GM19455 (cell line): ENCODE results near the gene OR4D6.
"Not testable (repeated sequence)": the region's sequence is repeated elsewhere in the genome, so short reads cannot be mapped to it uniquely, and the experiment has no call there.

Source experiments
- ATAC-seq: cut with Tn5 transposase; IDR thresholded peaks from one replicate; pipeline ENCODE4 v1.9.1; 2021; ENCODE audit not compliant: unreplicated experiment

The OR4D6 gene

GRCh38 chr11:59456661-59457060, at the start of gene OR4D6:
OR4D6 (plus strand) TSS chr11:59456961; CDS start chr11:59456961, 0 bp downstream.
- ATAC-seq: no peak

- ATAC-seq: no peak
These were observed 43.1 kb upstream of the OR4D6 start for GRCh38 chr11:59413646-59414045.

GRCh38 chr11:59415111-59415510, 41.6 kb upstream of the OR4D6 start:
- ATAC-seq: no peak

GRCh38 chr11:59416613-59417012, 40.1 kb upstream of the OR4D6 start:
- ATAC-seq: no peak

GRCh38 chr11:59417023-59417422, 39.7 kb upstream of the OR4D6 start:
- ATAC-seq: no peak

- no peak for ATAC-seq
These were observed 38.6 kb upstream of the OR4D6 start for GRCh38 chr11:59418156-59418555.

GRCh38 chr11:59423835-59424234, 32.9 kb upstream of the OR4D6 start:
- ATAC-seq: no peak

- ATAC-seq: no peak
These were observed 31.6 kb upstream of the OR4D6 start for GRCh38 chr11:59425131-59425530.

- no peak for ATAC-seq
These were observed 30.2 kb upstream of the OR4D6 start, which contains the start of gene OR5A2 for GRCh38 chr11:59426361-59427067. OR5A2 (minus strand) TSS chr11:59426413; CDS start chr11:59422953, 3,460 bp downstream.

GRCh38 chr11:59427068-59427382, 29.7 kb upstream of the OR4D6 start:
- no peak for ATAC-seq

- no peak for ATAC-seq
These were observed 26.7 kb upstream of the OR4D6 start for GRCh38 chr11:59429924-59430516.

GRCh38 chr11:59436169-59436568, 20.6 kb upstream of the OR4D6 start, which contains the start of gene OR5A1:
OR5A1 (plus strand) TSS chr11:59436469; CDS start chr11:59443169, 6,700 bp downstream.
- ATAC-seq: no peak

GRCh38 chr11:59437770-59438169, 19.0 kb upstream of the OR4D6 start:
- no peak for ATAC-seq

GRCh38 chr11:59445624-59446023, 11.1 kb upstream of the OR4D6 start:
- not testable (repeated sequence) for ATAC-seq

GRCh38 chr11:59448484-59448883, 8.3 kb upstream of the OR4D6 start:
- no peak for ATAC-seq

- ATAC-seq: no peak
These were observed 3.2 kb downstream of the OR4D6 start for GRCh38 chr11:59459916-59460315.

GRCh38 chr11:59463190-59463641, 6.5 kb downstream of the OR4D6 start:
- ATAC-seq: no peak

- no peak for ATAC-seq
These were observed 16.3 kb downstream of the OR4D6 start, which contains the start of gene OR4D10 for GRCh38 chr11:59473015-59473414. OR4D10 (plus strand) TSS chr11:59473315; CDS start chr11:59477430, 4,115 bp downstream.

- no peak for ATAC-seq
These were observed 18.4 kb downstream of the OR4D6 start for GRCh38 chr11:59475176-59475575.

- ATAC-seq: no peak
These were observed 23.1 kb downstream of the OR4D6 start for GRCh38 chr11:59479906-59480305.

GRCh38 chr11:59480359-59480758, 23.6 kb downstream of the OR4D6 start:
- no peak for ATAC-seq

GRCh38 chr11:59501931-59502330, 45.2 kb downstream of the OR4D6 start:
- ATAC-seq: no peak
